ENCODE measurements around the gene ASPSCR1. TPM values are rescaled to one million over a fixed set of nuclear protein-coding genes. Genes with fewer than 3 reads are reported as not detected.

The ASPSCR1 gene
- total RNA-seq, 1 experiment from 2014 or later = 60.4 TPM

DNA sequence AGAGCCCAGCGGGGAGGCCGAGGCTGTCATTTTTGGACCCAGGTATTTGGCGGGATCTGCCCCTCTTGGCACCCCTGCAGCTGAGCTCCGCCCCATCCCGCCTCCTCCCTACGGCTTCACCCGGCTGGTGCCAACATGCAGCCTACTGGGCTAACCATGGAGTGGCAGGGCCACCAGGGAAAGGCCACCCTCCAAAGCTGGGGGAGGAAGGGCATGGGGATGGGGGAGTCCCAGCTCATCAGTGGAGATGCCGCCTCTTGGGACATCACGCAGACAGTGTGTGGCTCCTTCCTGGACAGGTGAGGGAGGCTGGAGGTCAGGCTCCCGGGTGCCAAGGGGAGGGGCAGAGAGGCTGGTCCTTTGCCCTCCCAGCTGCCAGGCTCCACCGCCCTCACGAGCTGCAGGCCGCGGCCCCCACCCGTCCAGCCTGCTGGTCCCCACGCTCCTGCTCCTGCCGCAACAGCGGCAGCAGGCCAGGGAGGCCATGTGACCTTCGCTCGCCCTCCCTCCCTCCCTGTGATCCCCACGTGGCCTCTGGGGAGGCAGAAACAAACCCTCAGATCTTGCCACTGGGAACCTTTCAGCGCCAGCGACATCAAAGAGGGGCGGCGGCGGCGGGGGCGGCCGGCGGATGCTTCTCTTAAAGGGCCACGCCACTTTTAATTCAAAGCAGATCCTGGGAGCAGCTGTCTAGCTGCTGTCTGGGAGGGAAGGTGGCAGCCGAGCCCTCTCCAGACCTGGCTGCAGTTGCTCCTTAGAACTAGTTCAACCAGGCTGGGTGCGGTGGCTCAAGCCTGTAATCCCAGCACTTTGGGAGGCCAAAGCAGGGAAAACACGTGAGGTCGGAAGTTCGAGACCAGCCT, 9.7 kb upstream of the ASPSCR1 start (continued):
- TF ChIP-seq NR3C1 (CRISPR knock-in tag; conservative IDR thresholded peaks at IDR 0.05; ENCODE audit: low read depth) (no peak), CREB1 (CRISPR knock-in tag; IDR thresholded peaks at IDR 0.05) (no peak), GABPB1 (CRISPR knock-in tag; IDR thresholded peaks at IDR 0.05) (peak; percentile 82), ZNF138 (CRISPR knock-in tag; conservative IDR thresholded peaks at IDR 0.05) (no peak), FOXK1 (CRISPR knock-in tag; IDR thresholded peaks at IDR 0.05) (peak; percentile 62; the same call in 1 of the 2 replicates), PRRX2 (CRISPR knock-in tag; IDR thresholded peaks at IDR 0.05) (no peak), ZNF396 (CRISPR knock-in tag; IDR thresholded peaks at IDR 0.05; ENCODE audit: borderline replicate concordance) (no peak), MAX (CRISPR knock-in tag; IDR thresholded peaks at IDR 0.05) (peak; percentile 82; the same call in 1 of the 2 replicates), ATF1 (CRISPR knock-in tag; IDR thresholded peaks at IDR 0.05) (no peak), FOXJ3 (CRISPR knock-in tag; IDR thresholded peaks at IDR 0.05; ENCODE audit: borderline replicate concordance) (no peak), NR1H2 (CRISPR knock-in tag; IDR thresholded peaks at IDR 0.05) (no peak), CREM (CRISPR knock-in tag; IDR thresholded peaks at IDR 0.05) (no peak), FOXP1 (CRISPR knock-in tag; IDR thresholded peaks at IDR 0.05; ENCODE audit: borderline replicate concordance) (peak; percentile 9; the same call in 1 of the 2 replicates), TEAD1 (CRISPR knock-in tag; IDR thresholded peaks at IDR 0.05) (0 out of 2 replicates have a peak, but pooled peaks have one; percentile 37)
- TF ChIP-seq, protein P1, sequence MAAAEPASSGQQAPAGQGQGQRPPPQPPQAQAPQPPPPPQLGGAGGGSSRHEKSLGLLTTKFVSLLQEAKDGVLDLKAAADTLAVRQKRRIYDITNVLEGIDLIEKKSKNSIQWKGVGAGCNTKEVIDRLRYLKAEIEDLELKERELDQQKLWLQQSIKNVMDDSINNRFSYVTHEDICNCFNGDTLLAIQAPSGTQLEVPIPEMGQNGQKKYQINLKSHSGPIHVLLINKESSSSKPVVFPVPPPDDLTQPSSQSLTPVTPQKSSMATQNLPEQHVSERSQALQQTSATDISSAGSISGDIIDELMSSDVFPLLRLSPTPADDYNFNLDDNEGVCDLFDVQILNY (CRISPR knock-in tag; IDR thresholded peaks at IDR 0.05) = no peak
- TF ChIP-seq, protein P2, sequence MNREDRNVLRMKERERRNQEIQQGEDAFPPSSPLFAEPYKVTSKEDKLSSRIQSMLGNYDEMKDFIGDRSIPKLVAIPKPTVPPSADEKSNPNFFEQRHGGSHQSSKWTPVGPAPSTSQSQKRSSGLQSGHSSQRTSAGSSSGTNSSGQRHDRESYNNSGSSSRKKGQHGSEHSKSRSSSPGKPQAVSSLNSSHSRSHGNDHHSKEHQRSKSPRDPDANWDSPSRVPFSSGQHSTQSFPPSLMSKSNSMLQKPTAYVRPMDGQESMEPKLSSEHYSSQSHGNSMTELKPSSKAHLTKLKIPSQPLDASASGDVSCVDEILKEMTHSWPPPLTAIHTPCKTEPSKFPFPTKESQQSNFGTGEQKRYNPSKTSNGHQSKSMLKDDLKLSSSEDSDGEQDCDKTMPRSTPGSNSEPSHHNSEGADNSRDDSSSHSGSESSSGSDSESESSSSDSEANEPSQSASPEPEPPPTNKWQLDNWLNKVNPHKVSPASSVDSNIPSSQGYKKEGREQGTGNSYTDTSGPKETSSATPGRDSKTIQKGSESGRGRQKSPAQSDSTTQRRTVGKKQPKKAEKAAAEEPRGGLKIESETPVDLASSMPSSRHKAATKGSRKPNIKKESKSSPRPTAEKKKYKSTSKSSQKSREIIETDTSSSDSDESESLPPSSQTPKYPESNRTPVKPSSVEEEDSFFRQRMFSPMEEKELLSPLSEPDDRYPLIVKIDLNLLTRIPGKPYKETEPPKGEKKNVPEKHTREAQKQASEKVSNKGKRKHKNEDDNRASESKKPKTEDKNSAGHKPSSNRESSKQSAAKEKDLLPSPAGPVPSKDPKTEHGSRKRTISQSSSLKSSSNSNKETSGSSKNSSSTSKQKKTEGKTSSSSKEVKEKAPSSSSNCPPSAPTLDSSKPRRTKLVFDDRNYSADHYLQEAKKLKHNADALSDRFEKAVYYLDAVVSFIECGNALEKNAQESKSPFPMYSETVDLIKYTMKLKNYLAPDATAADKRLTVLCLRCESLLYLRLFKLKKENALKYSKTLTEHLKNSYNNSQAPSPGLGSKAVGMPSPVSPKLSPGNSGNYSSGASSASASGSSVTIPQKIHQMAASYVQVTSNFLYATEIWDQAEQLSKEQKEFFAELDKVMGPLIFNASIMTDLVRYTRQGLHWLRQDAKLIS (CRISPR knock-in tag; IDR thresholded peaks at IDR 0.05; ENCODE audit: borderline replicate concordance) = no peak
- TF ChIP-seq, protein P3, sequence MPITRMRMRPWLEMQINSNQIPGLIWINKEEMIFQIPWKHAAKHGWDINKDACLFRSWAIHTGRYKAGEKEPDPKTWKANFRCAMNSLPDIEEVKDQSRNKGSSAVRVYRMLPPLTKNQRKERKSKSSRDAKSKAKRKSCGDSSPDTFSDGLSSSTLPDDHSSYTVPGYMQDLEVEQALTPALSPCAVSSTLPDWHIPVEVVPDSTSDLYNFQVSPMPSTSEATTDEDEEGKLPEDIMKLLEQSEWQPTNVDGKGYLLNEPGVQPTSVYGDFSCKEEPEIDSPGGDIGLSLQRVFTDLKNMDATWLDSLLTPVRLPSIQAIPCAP (CRISPR knock-in tag; IDR thresholded peaks at IDR 0.05) = no peak
- TF ChIP-seq, protein P4, sequence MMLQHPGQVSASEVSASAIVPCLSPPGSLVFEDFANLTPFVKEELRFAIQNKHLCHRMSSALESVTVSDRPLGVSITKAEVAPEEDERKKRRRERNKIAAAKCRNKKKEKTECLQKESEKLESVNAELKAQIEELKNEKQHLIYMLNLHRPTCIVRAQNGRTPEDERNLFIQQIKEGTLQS (CRISPR knock-in tag; conservative IDR thresholded peaks at IDR 0.05) = no peak

DNA sequence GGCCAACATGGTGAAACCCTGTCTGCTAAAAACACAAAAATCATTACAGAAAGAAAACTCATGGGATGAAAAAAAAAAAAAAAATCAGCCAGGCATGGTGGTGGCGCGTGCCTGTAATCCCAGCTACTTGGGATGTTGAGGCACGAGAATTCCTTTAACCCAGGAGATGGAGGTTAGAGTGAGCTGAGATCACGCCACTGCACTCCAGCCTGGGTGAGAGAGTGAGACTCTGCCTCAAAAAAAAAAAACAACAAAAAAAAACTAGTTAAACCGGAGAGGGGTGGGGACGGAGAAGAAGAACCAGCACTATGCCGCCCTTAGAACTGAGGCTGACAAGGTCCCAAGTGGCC, 9.1 kb upstream of the ASPSCR1 start:
- Mint-ChIP-seq H3K27me3 (ENCODE audit: low read depth) (peaks cover 66% of the 10 kb centered on the region), H3K36me3 (0 out of 2 replicates have a peak, but pooled peaks cover 4% of the 10 kb centered on the region), H3K9me3 (peaks cover 7% of the 10 kb centered on the region; the same call in 1 of the 2 replicates), H3K4me3 (peak overlapping the region; percentile 42), H3K4me1 (peaks cover 11% of the 10 kb centered on the region), H3K27ac (no peak overlapping the region)
- ATAC-seq = no peak
- ChIA-PET CTCF (interaction anchor here (1.3 to 2.6 kb wide), 4 partner anchors 9 to 69 kb away, joined by 3 to 13 read pairs (median 7); partner anchors contain the start of gene DCXR), POLR2A (interaction anchor here (2.1 kb wide), 1 partner anchor 8 kb away, joined by 7 read pairs; no protein-coding TSS in a partner anchor)
- no peak for DNase-seq (ENCODE audit: low spot score)
- TF ChIP-seq NR2C2 (CRISPR knock-in tag; IDR thresholded peaks at IDR 0.05) (no peak), ZNF532 (CRISPR knock-in tag; IDR thresholded peaks at IDR 0.05; ENCODE audit: borderline replicate concordance) (no peak), NFATC4 (CRISPR knock-in tag; IDR thresholded peaks at IDR 0.05) (no peak), ZNF671 (CRISPR knock-in tag; IDR thresholded peaks at IDR 0.05) (no peak), FOXJ3 (CRISPR knock-in tag; IDR thresholded peaks at IDR 0.05; ENCODE audit: borderline replicate concordance) (no peak)
